Measurements from ENCODE around the gene KCTD17. TPM values are rescaled to one million over a fixed set of nuclear protein-coding genes. Genes with fewer than 3 reads are reported as not detected.
A peak's percentile ranks its signal among the peaks of the same experiment; 100 is the strongest.

KCTD17 gene
- total RNA-seq, 2 donors from 2014 or later, result 3.6 to 8.3 TPM

DNA sequence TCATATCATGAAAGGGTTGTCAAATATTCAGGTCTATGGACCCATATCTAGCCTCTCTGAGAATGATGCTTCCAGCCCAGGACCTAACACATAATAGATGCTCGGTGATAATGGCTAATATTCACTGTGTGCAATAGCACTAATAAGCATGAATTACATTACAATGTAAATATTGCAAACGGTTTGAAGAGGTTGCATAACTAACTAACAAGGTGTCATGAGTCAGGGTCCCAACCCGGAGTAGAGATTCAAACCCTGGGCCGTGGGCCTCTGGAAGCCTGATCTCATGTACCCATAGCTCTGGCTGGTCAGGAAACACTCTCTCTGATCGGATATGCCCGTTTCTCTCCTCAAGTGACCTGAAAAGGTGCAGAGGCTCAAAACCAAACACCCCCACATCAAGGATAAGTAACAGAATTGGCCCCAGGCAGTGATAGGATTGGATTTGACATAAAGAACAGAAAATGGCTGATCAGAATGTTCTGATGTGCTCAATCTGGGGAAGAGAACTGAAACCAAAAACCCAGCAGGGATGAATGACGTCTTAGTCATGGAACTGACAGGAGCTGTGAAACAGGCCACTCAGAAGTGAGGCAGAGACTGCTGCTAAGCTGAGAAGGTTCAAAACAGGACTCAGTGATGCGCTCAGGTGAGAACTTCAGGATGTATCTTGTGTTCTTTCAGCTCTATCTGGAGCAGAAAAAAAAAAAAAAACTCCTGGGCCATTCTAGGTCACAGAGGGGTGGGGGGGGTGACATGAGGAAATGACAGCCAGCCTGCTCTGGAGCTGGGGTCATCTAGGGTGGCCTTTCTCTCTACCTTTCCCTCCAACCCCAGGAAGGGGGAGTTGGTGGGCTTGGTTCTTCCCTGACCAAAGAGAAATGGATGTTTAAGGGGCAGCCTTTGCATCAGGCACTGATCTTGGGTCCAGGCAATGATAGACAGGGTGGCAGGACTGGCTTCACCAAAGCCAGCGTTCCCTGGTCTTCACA, 6.6 kb upstream of the KCTD17 start:
- ATAC-seq, result no peak
- WGBS, 2 donors, result 61 to 63% methylated on average over 9 of the region's 9 CpGs
- no peaks in the 10 kb centered on the region for H3K9me3 ChIP-seq
- H3K27me3 ChIP-seq, result no peaks in the 10 kb centered on the region
- H3K27ac ChIP-seq, result no peak overlapping the region
- peaks cover 13% of the 10 kb centered on the region for H3K4me1 ChIP-seq
- H3K4me3 ChIP-seq, result no peak overlapping the region
- no peak for TF ChIP-seq POLR2A (IDR thresholded peaks at IDR 0.05)
- no peak for TF ChIP-seq CTCF (IDR thresholded peaks at IDR 0.05)
- intact Hi-C loops (cut with DNase I), result no loop called here
- DNase-seq, result no peak
- no peaks in the 10 kb centered on the region for H3K36me3 ChIP-seq (replicated peaks in 1 of 2; ENCODE audit: insufficient read depth in 1 of 2, low read depth in 2 of 2)

DNA sequence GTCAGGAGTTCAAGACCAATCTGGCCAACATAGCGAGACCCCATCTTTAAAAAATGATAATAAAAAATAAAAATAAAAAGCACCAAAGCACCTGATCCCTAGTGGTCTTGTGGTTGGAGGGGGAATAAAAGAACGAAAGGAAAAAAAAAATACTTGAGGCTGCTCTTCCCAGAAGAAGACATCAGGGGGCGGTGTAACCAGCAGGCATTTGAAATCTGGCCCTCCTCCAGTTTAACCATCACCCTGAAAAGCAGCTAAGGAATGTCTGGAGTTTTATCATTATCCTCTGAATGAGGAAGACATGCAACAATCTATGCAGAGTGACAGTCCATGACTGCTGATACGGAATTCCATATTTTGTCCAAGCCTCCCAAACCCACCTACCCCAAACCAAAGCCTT, 5.6 kb upstream of the KCTD17 start:
- WGBS, 2 donors, result 47 to 56% methylated on average over 4 of the region's 4 CpGs
- ATAC-seq (no peak), DNase-seq (no peak)
- H3K4me3 ChIP-seq, result no peak overlapping the region
- no peaks in the 10 kb centered on the region for H3K27me3 ChIP-seq
- H3K4me1 ChIP-seq, result peaks cover 13% of the 10 kb centered on the region
- TF ChIP-seq POLR2A (IDR thresholded peaks at IDR 0.05) (no peak), CTCF (IDR thresholded peaks at IDR 0.05) (peak in 5 of 7 experiments; percentile 10 to 26 (median 19))
- no peak overlapping the region for H3K27ac ChIP-seq
- no peaks in the 10 kb centered on the region for H3K36me3 ChIP-seq (replicated peaks in 1 of 2; ENCODE audit: insufficient read depth in 1 of 2, low read depth in 2 of 2)
- intact Hi-C loops (cut with DNase I), result no loop called here
- no peaks in the 10 kb centered on the region for H3K9me3 ChIP-seq

DNA sequence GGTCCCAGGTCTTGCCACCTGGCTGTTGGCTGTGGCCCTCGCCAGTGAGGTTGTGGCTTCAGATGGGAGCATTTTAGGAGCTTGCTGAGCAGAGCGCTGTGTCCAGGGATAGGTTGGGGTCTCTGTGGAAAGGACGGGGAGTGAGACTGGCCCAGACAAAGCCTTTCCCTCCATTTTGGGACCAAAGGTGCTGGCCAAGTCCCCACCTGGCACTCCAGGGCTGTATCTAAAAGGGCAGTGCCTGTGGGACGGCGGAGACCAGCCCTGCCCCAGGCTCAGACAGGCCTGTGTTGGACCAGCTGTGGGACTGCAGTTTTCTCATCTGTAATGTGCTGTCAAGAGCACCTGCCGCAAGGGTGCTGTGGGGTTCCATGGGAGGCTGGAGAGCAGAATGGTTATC, 5.0 kb upstream of the KCTD17 start:
- Histone ChIP-seq H3K4me1 (peaks cover 13% of the 10 kb centered on the region), H3K4me3 (no peak overlapping the region), H3K36me3 (replicated peaks in 1 of 2; ENCODE audit: insufficient read depth in 1 of 2, low read depth in 2 of 2) (no peaks in the 10 kb centered on the region), H3K27ac (no peak overlapping the region), H3K9me3 (no peaks in the 10 kb centered on the region), H3K27me3 (no peaks in the 10 kb centered on the region)
- TF ChIP-seq CTCF (IDR thresholded peaks at IDR 0.05) (no peak), POLR2A (IDR thresholded peaks at IDR 0.05) (no peak)
- intact Hi-C loops (cut with DNase I), result no loop called here
- DNase-seq (no peak), ATAC-seq (no peak)
- WGBS, 2 donors, result 76% methylated on average over 6 of the region's 6 CpGs; no CpG with 5 or more reads in 1 of the 2 donors

GRCh38 chr22:37047006-37047405, 4.5 kb upstream of the KCTD17 start:
- 86 to 89% methylated on average over 5 to 7 of the region's 7 CpGs for WGBS, 2 donors
- no peak for ATAC-seq
- intact Hi-C loops (cut with DNase I), result no loop called here

More at GRCh38 chr22:37047006-37047405, 4.5 kb upstream of the KCTD17 start:
- TF ChIP-seq CTCF (IDR thresholded peaks at IDR 0.05), result no peak
- no peak for TF ChIP-seq POLR2A (IDR thresholded peaks at IDR 0.05)
- Histone ChIP-seq H3K27me3 (no peaks in the 10 kb centered on the region), H3K4me1 (peaks cover 16% of the 10 kb centered on the region), H3K9me3 (no peaks in the 10 kb centered on the region), H3K27ac (no peak overlapping the region), H3K36me3 (replicated peaks in 1 of 2; ENCODE audit: insufficient read depth in 1 of 2, low read depth in 2 of 2) (no peaks in the 10 kb centered on the region), H3K4me3 (no peak overlapping the region)
- DNase-seq, result no peak
